ENCODE results near the gene ODF2L.

- no peak for TF ChIP-seq CTCF (IDR thresholded peaks at IDR 0.05)
- TF ChIP-seq POLR2A (IDR thresholded peaks at IDR 0.05), result no peak
- no peak for TF ChIP-seq POLR2AphosphoS5 (IDR thresholded peaks at IDR 0.05)
- no peak for TF ChIP-seq EP300 (IDR thresholded peaks at IDR 0.05)
Measured at GRCh38 chr1:86441997-86442396, 45.9 kb upstream of the ODF2L start.
